Midbrain (tissue), 1 donor: ENCODE measurements around the gene MCF2L2.
"Not testable (repeated sequence)": the region's sequence is repeated elsewhere in the genome, so short reads cannot be mapped to it uniquely, and the experiment has no call there.

Experiments
- DNase-seq: peaks from one replicate; lab custom pipeline; 2025; lab: John Stamatoyannopoulos, UW

Gene MCF2L2

DNA sequence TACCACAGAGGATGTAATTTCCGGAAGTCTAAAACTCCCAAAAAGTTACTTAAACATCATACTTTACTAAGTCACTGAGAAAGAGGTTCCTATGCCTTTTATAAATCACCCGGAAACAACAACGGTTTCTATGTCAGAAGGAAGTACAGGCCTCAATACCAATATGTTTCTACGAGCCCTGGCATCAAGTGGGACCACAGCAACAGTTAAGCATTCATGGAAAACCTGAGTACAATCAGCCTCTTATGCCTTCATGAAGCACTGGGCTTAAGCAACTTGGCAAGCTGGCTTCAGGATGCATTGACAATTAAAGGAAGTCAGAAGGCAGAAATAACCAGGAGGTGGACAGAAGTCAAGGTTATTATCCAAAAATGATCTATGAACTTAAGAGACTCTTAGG lies 194.5 kb downstream of the MCF2L2 start:
- no peak for DNase-seq

DNA sequence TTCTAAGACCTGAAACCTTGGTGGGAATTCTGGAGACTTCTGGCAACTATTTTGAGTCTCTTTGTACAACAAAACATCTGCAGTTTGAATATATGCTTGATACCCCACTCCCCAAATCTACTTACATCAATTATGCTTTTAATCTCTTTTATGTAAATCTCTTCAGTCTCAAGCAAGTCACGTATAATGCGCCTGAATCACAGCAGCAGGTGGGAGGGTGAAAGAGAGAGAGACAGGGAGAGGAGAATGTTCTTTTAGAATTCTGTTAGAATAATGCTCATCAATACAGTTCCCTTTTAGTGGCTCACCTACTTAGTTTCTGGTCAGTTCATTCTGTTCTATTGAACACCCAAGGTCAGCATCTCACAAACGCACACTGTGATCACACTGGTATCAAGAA lies 197.6 kb downstream of the MCF2L2 start:
- no peak for DNase-seq

DNA sequence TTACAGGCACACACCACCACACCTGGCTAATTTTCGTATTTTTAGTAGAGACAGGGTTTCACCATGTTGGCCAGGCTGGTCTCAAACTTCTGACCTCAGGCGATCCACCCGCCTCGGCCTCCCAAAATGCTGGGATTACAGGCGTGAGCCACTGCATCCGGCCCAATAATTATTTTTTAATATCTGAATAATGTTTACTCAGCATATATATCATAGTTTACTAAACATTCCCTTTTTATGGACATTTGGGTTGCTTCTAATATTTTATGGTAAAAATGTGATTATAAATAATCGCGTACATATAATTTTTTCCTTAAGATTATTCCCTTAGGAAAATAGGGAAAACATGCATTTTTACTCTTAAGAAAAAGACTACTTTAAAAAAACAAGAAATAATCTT lies 198.2 kb downstream of the MCF2L2 start:
- DNase-seq = not testable (repeated sequence)

DNA sequence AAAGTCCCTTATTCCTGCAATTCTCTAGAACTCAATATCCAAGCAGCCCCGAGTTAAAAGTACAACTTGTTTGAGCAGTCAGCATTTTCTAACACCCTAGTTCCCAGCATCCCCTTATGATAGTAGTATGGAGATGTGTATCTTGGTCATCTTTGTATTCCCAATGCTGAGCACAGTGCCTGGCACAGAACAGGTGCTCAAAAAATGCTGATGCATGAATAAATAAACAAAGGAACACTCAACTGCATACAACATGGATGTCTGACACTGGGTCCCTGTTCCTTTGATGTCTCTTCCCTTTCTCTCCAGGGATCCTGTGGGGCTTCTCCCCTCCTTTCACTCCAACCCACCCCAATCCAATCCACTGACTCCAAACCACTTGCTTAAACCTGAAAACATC lies 199.2 kb downstream of the MCF2L2 start:
- no peak for DNase-seq

DNA sequence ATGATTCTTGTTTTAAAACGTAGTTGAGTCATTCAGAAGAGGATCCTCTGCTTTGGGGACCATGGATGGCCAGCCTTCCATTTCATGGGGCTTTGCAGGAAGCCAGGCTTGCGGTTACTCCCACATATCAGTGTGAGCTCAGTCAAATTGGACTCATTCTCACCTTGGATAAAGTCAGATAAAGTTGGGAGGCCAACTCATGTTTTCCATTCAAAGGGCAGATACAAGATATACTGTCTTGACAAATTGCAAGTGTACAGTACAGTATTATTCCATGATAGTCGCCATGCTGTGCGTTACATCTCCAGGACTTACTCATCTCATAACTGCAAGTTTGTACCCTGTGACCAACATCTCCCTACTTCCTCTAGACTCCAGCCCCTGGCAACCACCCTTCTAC lies 200.8 kb downstream of the MCF2L2 start:
- no peak for DNase-seq

DNA sequence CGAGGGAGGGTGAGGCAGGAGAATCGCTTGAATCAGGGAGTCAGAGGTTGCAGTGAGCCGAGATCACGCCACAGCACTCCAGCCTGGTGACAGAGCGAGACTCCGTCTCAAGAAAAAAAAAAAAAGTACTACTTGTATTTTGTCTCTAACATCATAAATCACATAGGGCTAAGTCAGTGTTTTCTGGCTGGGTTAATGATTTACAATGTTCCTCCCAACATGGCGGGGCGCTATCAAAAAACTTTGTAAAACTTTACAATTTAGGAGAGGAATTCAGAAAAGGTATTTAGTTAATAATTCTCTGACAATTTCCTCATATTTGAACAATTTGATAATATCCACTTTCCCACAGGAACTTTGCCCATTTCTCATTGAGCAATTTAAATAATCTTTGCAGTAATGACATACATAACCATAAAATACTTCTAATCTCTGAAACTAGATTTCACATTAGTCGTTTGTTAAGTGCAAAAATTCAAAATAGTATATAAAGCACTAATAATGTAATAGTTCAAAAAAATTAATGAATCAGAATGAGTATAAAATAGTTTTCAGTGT lies 202.0 kb downstream of the MCF2L2 start:
- DNase-seq = no peak

DNA sequence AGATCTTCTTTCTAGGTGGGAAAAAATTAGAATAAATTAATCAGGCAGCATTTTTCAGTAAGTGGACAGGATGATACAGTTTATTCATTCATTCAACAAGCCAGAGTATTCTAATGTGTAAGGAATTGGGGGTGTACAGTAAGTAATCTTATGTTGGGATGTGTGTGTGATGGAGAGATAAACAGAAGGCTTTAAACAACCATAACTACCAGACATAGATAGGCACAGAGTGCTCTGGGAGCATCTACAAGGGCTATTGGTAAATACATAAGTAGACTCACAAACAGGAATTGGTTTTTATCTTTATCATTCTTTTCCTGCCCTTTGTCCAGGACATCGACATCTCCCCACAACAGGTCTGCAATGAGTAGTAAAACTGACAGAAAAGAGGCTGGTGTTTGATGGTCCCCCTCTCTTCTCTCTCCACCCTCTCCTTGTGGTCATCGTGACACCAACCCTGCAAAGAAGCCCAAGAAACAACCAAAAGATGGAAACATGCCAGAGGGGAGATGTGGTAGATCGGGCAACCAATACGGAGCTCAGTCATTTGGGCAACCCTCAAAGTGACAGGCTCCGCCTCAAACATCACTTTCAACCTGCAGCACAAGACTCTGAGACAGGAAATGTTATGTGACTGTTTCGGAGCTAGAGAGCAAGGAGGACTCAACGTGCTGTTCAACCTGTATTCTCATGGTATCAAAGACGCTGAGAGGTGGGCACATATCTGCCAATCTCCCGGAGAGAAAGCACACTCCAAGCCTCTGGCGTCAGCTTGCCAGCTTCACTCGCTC lies 204.0 kb downstream of the MCF2L2 start:
- no peak for DNase-seq

DNA sequence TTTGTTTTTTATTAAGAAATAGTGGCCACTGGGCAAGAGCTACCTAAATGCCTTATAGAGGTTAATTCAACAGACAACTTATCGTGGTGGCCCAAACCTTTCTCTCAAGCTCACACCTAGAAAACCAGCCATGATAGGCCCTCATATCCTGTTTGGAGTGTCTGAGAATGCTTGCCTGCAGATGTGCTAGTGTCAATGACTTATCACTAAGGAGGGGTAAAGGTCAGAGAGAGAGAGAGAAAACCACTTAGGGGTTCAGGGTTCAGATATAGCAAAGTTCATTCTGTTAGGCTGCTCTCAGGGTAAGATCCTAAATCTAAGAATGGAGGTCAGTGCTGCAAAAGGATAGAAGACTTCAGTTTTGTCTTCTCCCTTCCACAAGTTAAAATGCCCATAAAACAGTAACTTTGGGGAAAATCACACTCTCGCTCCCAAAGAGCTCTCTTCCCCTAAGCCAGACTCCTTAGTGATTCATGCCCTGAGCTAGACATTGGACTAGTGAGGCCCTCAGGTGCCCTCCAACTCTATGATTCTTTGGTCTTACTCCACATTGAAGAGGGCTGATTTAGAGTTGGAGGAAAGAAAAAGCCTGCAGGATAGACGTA lies 205.7 kb downstream of the MCF2L2 start:
- no peak for DNase-seq

DNA sequence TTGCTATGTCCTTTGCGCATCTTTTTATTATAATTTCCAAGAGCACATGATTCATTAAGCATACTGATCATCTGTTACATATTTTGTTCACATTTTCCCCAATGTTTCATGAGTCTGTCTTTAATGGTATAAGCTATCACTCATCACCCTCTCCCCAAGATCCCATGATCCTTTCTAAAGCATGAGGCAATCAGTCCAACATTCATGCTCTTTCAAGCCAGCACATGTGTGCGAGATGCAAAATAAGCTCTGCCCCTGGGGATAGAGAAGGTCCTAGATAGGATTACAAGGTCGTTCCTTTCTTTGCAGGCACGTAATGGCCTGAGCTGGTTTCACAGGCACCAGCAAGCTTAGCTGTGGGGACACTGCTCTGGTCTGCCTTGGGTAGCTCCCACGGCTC lies 207.6 kb downstream of the MCF2L2 start:
- no peak for DNase-seq

DNA sequence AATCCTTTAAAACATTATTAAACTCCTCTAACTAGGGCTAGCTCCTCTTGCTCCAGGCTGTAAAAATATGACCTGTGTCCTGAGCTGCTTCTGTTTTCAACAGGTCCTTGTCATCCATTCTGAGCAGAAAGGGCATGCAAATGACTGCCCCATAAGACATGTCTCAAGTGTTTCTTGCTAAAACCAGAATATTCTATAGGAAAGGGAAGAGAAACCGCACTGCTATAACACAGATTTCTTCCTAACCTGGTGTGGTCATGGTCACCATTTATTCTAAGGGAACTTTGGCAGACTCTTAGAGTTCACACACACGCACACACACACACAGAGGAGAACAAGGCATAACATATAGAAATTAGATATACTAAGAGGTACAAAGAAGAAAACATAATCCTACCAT lies 209.6 kb downstream of the MCF2L2 start:
- DNase-seq = no peak

DNA sequence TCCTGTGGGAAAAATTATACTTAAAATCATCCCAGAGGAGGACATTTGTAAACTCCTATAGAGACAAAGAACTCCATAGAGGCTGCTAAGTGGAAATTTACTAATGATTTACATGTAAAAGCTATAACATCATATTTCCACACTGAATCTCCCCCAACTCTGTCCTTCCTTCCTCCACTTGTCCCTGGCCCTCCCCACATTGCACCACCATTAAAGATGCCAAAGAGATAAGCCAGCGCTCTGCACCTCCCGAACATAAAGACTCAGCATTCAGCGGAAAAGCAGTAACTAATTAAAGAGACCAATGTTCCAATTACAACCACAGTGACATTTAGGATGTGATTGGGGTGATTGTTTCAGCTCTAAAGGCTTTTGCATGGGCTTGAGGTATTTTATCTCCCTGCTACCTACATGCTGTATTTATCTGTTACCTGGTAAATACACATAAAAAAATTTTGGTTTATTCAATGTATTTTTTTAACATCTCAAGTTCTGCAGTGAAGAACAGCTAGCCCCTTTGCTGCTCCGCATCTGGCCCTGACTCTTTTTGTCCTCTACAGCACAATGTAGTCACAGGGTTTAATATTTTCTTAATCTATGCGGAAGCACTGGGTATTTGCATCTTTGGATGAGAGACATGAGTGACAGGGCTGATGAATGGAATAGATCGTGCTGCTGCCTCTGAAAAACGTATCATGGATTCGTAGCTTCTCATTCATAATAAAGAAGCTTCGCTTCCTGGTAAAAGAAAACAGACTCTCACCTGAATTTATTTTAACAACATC lies 210.7 kb downstream of the MCF2L2 start:
- no peak for DNase-seq

DNA sequence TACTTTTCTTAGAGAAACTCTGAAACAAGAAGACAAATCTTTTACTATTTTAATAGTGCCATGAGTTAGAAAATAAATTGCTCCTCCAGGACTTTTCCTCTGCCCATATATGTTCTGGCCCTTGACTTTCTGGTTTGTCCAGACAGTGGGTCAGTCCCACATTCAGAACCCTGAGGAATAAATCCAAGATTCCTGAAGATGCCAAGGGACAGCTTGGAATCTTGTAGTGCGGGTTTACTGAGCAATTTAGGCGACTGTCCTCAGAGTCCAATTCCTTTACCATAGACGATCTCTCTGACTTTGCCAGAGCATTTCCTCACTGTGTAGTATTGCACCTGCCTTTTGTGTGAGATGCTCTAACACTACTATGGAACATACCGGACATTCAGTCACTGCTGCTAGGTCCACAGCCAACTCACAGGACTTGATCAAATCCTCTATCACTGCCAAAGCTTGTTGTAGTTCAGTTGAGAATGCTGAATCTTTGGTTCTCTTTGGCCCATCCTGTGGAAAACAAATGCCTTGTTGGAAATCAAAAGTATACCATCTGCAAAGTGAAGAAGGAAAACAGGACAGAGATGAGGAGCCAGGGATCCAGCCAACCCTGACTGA lies 212.7 kb downstream of the MCF2L2 start:
- DNase-seq = no peak

DNA sequence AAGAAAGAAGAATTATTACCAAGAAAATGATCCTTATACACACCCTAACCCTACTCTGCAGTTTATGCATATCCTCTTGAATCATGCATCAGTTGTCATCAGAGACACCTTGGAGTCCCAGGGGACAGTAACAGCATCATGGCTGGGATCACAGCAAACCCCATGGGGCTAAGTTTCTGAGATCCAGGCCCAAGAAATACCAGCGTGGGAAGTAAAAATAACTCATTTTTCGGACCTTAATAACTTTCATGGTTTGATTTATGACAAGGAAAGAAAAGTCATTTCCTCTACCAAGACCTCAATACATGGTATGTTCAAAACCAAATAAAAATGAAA lies 214.2 kb downstream of the MCF2L2 start:
- DNase-seq = no peak

DNA sequence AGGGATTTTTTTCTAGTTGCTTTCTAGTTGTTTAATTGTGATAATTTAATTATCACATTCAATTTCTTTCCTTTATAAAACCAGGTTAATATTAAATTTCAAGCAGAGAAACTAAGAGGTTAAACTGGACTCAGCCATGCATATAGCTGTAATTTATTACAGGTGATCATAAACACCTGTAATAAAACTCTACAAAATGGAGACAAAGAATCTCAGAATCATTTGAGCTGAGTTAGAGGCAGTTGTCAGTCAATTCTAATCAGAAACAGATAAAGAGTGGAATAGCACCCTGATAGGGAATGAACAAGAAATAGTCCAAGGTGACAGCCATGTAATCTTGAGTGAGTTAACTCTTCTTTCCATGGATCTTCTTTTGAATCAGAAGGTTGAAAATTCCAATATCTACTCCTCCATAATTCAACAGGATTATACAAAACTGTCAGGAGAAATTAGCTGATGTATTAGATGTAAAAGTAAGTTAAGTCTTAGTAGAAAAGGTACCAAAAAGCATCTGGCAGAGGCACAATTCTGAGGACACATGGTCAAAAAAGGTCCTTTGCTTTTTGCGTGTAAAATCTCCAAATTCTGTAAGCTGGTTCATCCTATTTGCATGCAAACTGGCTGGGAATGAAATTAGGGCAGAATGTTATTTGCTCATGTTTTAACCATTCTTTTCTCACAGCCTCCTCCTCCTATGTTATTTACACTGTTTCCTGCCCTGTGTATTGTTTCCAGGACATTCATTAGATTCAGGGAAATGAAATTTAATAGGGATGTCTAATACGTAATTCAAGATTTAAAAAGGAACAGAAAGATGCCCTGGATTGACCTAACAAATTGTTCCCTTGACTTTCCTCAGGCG lies 214.8 kb downstream of the MCF2L2 start:
- DNase-seq = no peak

DNA sequence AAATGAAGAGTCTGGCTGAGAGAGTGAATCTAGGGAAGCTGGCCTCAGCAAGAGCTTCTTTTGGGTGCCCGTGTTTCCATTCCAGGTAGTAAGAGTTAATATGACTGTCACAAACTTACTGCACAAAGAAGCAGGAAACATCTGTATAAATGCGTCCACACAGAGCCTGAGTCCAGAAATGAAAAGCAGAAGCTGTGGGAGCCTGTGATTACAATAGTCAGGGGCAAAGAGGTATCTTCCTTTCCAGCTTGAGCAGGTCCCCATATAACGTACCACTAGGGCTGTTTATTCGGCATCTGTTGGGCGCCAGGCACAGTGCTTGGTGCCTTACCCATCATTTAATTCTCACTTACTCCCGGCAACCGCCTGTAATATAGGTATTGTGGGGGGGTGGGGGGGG lies 215.9 kb downstream of the MCF2L2 start:
- DNase-seq = peak; percentile 36

DNA sequence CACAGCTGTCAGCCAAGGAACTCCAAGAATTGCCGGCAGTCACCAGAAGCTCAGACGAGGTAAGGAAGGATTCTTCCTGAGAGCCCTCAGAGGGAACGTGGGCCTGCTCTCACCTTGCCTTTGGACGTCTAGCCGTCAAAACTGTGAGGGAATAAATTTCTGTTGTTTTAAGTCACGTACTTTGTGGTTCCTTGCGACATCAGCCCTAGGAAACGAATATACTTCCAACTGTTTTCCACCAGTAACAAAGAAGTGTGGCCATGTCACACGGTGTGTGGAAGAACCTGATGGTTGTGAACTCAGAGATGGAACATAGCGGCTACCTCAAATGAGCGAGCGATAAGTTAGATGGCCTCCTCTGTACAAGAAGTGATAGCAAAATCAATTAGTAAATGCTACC lies 216.3 kb downstream of the MCF2L2 start:
- no peak for DNase-seq

DNA sequence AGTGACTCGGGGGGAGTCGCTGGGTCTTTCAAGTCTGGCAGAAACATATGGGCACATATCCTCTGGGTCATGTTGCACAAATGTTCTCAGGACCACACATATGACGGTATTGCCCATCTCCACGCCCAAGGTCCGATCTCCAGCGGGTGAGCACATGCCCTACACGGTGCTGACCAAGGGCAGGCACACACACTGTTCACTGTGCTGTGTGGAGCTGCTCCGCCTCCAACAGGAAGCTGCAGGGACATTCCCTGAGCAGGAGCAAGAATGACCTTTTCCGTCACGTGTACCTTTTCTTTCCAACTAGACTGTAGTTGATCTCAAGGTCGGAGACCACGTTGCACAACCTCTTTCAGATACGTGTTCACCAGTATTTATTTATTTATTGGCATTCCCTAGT lies 217.1 kb downstream of the MCF2L2 start:
- no peak for DNase-seq

DNA sequence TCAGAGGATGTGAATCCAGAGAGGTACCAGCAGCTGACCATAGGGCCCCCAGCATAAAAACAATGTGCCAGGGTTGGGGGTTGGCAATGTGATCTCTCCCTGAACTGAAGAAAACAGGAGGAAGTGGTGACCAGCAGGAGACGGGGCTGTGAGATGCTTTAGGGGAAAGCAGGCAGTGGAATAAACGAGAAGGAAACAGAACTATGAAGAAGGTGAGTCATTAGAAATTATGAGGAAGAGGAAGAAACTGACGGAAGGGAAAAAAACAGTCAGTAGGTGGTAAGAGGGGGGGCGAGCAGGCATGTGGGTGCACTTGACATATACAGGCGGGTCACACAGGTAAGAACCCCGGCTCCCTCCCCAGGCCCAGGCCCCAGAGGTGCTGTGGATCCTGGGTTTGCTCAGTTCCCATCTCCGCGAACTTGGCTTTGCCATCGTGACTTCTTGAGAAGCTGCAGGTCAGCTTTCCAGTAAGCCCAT lies 217.5 kb downstream of the MCF2L2 start:
- no peak for DNase-seq

DNA sequence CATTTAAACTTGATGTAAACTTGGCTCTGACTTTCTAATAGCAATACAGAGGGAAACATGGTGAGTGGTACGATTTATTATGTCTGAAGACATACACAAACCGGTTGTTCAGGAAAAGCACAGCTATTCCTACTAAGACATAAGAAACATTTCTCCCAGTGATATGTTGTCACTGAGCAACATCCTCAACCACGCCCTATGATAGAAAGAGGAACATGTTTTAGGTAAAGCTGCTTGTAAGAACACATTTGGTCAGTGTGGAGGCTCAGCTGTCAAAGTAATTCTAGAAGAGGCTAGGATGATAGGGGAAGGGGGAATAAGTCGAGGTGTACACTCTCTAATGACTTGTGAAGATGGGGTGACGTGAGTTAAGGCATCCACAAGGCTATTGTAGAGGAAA lies 218.1 kb downstream of the MCF2L2 start:
- no peak for DNase-seq

DNA sequence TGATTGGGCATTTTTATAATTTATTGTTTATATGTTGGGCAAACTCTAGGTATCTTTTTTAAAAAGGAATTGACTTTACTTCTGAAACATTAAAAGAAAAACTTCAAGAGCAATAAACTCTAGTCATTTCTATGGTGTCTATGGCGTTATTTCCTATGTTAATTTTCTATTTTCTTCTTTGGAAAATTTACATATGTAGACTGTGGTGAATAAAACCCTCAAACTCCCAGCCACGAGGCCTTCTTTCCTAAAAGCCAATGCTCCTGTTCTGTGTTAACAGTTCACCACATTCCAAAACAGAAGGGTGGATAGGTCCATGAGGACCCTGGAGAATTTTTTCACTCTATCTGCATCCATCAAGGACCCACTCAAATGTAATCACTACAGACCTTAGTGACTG lies 219.6 kb downstream of the MCF2L2 start:
- no peak for DNase-seq

DNA sequence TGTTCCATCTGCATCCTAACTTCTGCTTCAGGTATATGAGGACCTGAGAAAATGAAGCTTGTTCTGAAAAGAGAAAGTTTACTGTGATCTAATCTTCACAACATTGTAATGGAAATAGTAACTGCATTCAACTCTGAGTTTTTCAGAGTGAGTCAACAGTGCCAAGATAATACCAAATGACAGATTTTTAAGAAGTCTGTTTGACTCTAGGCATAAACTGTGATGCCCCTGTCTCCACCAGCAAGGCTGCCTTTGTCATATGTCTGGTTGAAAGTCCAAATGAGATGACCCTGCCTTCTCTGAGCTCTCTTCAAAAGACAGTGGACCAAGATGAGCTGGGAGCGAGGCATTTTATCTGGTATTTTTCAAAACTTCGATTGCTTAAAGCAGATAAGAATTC lies 220.2 kb downstream of the MCF2L2 start:
- DNase-seq = no peak
